Measurements from ENCODE around the gene PTRH2. TPM values are rescaled to one million over a fixed set of nuclear protein-coding genes. Genes with fewer than 3 reads are reported as not detected.

The PTRH2 gene
- total RNA-seq, 1 donor from 2014 or later: 29.9 TPM

DNA sequence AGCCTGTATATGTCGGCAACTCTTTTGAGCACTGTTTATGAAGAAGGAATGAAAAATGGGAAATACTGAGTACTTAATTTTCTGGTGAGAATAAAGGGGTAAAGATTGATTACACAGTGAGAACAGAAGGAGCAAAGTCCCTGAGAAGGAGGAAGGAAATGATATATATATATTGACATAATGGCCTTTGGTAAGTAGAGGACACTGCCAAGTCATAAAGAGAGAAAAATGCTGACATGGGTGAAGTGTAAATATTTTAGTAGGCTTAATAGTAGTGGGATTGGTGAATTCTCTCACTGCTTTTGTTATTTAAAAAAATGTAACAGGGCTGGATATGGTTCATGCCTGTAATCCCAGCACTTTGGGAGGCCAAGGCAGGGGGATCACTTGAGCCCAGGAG, 16.4 kb upstream of the PTRH2 start:
- no peak overlapping the region for H3K4me3 Mint-ChIP-seq
- TF ChIP-seq, protein P1, sequence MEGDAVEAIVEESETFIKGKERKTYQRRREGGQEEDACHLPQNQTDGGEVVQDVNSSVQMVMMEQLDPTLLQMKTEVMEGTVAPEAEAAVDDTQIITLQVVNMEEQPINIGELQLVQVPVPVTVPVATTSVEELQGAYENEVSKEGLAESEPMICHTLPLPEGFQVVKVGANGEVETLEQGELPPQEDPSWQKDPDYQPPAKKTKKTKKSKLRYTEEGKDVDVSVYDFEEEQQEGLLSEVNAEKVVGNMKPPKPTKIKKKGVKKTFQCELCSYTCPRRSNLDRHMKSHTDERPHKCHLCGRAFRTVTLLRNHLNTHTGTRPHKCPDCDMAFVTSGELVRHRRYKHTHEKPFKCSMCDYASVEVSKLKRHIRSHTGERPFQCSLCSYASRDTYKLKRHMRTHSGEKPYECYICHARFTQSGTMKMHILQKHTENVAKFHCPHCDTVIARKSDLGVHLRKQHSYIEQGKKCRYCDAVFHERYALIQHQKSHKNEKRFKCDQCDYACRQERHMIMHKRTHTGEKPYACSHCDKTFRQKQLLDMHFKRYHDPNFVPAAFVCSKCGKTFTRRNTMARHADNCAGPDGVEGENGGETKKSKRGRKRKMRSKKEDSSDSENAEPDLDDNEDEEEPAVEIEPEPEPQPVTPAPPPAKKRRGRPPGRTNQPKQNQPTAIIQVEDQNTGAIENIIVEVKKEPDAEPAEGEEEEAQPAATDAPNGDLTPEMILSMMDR (IDR thresholded peaks at IDR 0.05): no peak
- DNase-seq (no peak), ATAC-seq (ENCODE audit: low read depth) (no peak)
- ChIA-PET POLR2A (no interaction called here), CTCF (no interaction called here)
- H3K27me3 Mint-ChIP-seq: no peaks in the 10 kb centered on the region
- no peak overlapping the region for H3K27ac Mint-ChIP-seq
- intact Hi-C loops (cut with micrococcal nuclease): no loop called here
- no peaks in the 10 kb centered on the region for H3K9me3 Mint-ChIP-seq
- peaks cover 2% of the 10 kb centered on the region for H3K4me1 Mint-ChIP-seq
- peaks cover 8% of the 10 kb centered on the region for H3K36me3 Mint-ChIP-seq (ENCODE audit: low read depth)

DNA sequence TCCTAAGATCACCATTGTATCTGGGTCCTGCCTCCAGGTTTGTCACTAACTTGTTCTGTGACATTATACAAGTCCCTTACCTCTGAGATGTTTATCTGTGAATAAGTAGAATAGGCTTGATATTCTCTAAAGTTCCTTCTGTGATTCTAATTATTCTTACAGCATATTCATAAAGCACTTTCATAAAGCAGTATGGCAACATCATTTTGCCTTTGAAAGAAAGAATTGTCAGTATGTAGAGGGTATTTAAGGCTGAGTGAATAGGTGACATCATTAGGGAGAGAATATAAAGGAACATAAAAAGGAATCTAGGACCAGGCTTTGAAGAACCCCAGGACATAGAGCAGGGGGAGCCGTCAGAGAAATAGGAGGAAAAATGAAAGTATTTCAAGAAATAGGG, 15.8 kb upstream of the PTRH2 start:
- Mint-ChIP-seq H3K9me3 (no peaks in the 10 kb centered on the region), H3K4me3 (no peak overlapping the region), H3K36me3 (ENCODE audit: low read depth) (peaks cover 9% of the 10 kb centered on the region), H3K27me3 (no peaks in the 10 kb centered on the region), H3K4me1 (peaks cover 2% of the 10 kb centered on the region), H3K27ac (no peak overlapping the region)
- ChIA-PET POLR2A (no interaction called here), CTCF (no interaction called here)
- DNase-seq: no peak
- ATAC-seq (ENCODE audit: low read depth): no peak
- TF ChIP-seq, protein P1 (IDR thresholded peaks at IDR 0.05): no peak
- intact Hi-C loops (cut with micrococcal nuclease): no loop called here

DNA sequence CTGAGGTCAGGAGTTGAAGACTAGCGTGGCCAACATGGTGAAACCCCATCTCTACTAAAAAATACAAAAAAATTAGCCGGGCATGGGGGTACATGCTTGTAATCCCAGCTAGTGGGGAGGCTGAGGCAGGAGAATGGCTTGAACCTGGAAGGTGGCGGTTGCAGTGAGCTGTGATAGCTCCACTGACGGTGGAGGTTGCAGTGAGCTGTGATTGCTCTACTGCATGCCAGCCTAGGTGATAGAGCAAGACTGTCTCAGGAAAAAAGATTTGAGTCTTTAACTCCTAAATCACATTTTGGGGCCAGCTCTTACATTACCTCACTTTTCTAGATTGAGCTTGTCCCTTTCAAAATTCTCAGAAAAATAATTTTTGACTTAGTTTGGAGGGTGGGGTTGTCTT, 15.4 kb upstream of the PTRH2 start:
- Mint-ChIP-seq H3K27ac (no peak overlapping the region), H3K4me3 (no peak overlapping the region), H3K36me3 (ENCODE audit: low read depth) (peaks cover 10% of the 10 kb centered on the region), H3K9me3 (no peaks in the 10 kb centered on the region), H3K27me3 (no peaks in the 10 kb centered on the region), H3K4me1 (peaks cover 2% of the 10 kb centered on the region)
- TF ChIP-seq, protein P1 (IDR thresholded peaks at IDR 0.05): no peak
- intact Hi-C loops (cut with micrococcal nuclease): no loop called here
- ATAC-seq (ENCODE audit: low read depth): no peak
- ChIA-PET POLR2A (no interaction called here), CTCF (no interaction called here)
- no peak for DNase-seq

DNA sequence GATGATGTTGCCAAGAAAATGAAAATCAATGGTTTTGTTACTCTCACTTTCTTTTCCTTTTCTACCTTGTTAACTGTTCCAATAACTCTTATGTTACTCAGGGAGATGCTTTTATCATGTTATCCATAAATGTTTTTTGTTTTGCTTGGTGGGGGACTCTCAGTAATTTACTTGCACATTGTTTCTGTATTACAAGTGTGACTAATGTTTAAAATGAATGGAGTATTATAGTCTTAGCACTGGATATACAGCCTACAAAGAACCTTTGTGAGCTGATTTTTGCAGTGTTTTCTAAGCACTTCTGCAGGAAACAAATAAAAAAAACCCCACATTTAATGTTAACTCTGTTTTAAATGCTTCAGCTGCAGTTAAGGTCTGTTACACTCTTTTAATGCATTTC, 12.3 kb upstream of the PTRH2 start:
- ATAC-seq (ENCODE audit: low read depth) (no peak), DNase-seq (no peak)
- intact Hi-C loops (cut with micrococcal nuclease): no loop called here
- Mint-ChIP-seq H3K4me3 (no peak overlapping the region), H3K27ac (no peak overlapping the region), H3K36me3 (ENCODE audit: low read depth) (peaks cover 14% of the 10 kb centered on the region), H3K4me1 (peaks cover 4% of the 10 kb centered on the region), H3K27me3 (no peaks in the 10 kb centered on the region), H3K9me3 (no peaks in the 10 kb centered on the region)
- ChIA-PET CTCF (no interaction called here), POLR2A (no interaction called here)
- TF ChIP-seq, protein P1 (IDR thresholded peaks at IDR 0.05): no peak

DNA sequence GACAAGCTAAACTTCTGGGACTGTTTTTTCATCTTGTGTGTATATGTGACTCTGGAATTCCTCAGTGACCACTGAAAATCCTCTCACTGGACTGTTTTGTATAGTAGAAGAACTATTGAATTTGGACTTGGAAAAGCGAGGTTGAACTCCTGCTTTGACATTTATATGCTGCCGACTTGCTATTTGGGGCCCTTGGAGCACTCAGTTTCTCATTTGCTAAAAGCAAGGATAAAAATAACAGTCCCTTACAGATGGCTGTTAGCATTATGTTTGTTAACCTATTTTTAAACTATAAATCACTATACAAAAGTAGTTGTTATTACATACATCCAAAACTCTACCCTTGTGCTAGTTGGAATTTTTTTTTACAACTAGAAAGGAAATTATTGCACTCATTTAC, 9.2 kb upstream of the PTRH2 start:
- TF ChIP-seq, protein P1 (IDR thresholded peaks at IDR 0.05): no peak
- ATAC-seq (ENCODE audit: low read depth): no peak
- intact Hi-C loops (cut with micrococcal nuclease): no loop called here
- H3K36me3 Mint-ChIP-seq (ENCODE audit: low read depth): peaks cover 9% of the 10 kb centered on the region
- peaks cover 16% of the 10 kb centered on the region for H3K4me1 Mint-ChIP-seq
- ChIA-PET POLR2A (no interaction called here), CTCF (no interaction called here)
- no peak for DNase-seq
- no peaks in the 10 kb centered on the region for H3K9me3 Mint-ChIP-seq
- H3K4me3 Mint-ChIP-seq: no peak overlapping the region
- H3K27me3 Mint-ChIP-seq: no peaks in the 10 kb centered on the region
- no peak overlapping the region for H3K27ac Mint-ChIP-seq
